ENCODE results near the gene POU5F1. TPM values are rescaled to one million over a fixed set of nuclear protein-coding genes. Genes with fewer than 3 reads are reported as not detected.
A peak's percentile ranks its signal among the peaks of the same experiment; 100 is the strongest.
"Not testable (repeated sequence)": the region's sequence is repeated elsewhere in the genome, so short reads cannot be mapped to it uniquely, and the experiment has no call there.

Gene POU5F1
- total RNA-seq, 2 donors from 2014 or later = not detected

GRCh38 chr6:31194061-31194834 is 23.8 kb upstream of the POU5F1 start:
- intact Hi-C loops (cut with DNase I) = loop anchor here (5.0 to 10.0 kb wide), 3 partner anchors 57 to 171 kb away; partner anchors contain the start of gene PSORS1C2 (in 1 of the 2)
- DNase-seq (ENCODE audit: low spot score) = no peak

DNA sequence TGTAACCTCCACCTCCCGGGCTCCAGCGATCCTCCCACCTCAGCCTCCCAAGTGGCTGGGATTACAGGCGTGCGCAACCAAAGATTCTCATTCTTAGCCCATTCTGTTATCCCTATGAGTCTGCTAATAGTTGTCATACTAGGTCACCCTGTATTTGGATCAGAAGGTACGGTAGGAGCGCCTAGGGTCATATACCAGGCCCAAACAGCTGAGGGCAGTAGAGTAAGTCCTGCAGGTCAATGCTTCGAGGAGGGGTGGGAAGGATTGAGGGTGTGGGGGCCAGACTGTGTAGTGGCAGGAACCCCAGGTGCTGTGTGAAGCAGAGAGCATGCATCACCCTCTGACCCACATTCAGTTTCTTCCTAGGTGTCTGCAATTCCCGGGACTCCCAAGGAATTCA is 22.7 kb upstream of the POU5F1 start:
- intact Hi-C loops (cut with DNase I) = loop anchor here (5.0 to 10.0 kb wide), 3 partner anchors 56 to 172 kb away; partner anchors contain the start of gene PSORS1C2 (in 1 of the 2)
- no peak for DNase-seq (ENCODE audit: low spot score)

DNA sequence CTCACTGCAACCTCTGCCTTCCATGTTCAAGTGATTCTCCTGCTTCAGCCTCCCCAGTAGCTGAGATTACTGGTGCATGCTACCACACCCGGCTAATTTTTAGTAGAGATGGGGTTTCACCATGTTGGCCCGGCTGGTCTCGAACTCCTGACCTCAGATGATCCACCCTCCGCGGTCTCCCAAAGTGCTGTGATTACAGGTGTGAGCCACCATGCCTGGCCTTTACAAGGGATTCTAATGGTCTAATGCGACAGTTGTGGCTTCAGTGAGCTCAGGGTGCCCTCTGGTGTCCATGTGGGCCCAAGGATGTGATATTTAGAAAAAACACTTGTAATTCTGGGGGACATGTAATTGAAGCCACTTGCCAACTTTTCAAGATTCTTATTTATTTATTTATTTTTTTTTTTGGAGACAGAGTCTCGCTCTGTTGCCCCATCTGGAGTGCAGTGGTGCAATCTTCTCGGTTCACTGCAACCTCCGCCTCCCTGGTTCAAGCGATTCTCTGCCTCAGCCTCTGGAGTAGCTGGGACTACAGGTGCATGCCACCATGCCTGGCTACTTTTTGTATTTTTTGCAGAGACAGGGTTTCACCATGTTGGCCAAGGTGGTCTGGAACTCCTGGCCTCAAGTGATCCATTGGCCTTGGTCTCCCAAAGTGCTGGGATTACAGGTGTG is 22.1 kb upstream of the POU5F1 start:
- DNase-seq (ENCODE audit: low spot score) = not testable (repeated sequence)

DNA sequence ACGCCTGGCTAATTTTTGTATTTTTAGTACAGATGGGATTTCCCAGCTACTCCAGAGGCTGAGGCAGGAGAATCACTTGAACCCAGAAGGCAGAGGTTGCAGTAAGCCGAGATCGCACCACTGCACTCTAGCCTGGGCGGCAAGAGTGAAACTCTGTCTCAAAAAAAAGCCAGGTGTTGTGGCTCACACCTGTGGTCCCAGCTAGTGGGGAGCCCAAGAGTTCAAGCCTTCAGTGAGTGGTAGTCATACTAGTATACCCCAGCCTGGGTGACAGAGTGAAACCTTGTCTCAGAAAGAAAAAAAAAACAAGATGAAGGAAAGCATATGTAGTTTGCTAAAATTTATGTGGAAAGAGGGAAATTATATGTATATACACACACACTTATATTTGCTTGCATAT is 20.0 kb upstream of the POU5F1 start:
- no peak for DNase-seq (ENCODE audit: low spot score)

More for the DNA sequence above, 22.1 kb upstream of the POU5F1 start:
- intact Hi-C loops (cut with DNase I) = loop anchor here (5.0 to 10.0 kb wide), 3 partner anchors 55 to 172 kb away; partner anchors contain the start of gene PSORS1C2 (in 1 of the 2)

DNA sequence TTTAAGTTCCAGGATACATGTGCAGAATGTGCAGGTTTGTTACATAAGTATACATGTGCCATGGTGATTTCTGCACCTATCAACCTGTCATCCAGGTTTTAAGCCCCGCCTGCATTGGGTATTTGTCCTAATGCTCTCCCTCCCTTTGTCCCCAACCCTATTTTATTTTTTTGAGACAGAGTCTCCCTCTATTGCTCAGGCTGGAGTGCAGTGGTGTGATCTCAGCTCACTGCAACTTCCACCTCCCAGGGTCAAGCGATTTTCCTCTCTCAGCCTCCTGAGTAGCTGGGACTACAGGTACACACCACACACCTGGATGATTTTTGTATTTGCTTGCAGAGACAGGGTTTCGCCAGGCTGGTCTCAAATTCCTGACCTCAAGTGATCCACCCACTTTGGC is 18.7 kb upstream of the POU5F1 start:
- intact Hi-C loops (cut with DNase I); DNase-seq (ENCODE audit: low spot score): not testable (repeated sequence)

More for the DNA sequence above, 20.0 kb upstream of the POU5F1 start:
- intact Hi-C loops (cut with DNase I) = loop anchor here (5.0 to 10.0 kb wide), 3 partner anchors 53 to 174 kb away; partner anchors contain the start of gene PSORS1C2 (in 1 of the 2)

- DNase-seq (ENCODE audit: low spot score) = no peak
- intact Hi-C loops (cut with DNase I) = no loop called here
Measured at GRCh38 chr6:31187780-31188194, 17.3 kb upstream of the POU5F1 start.

GRCh38 chr6:31186052-31186734 is 15.7 kb upstream of the POU5F1 start:
- intact Hi-C loops (cut with DNase I) = no loop called here
- peak; percentile 85 for DNase-seq (ENCODE audit: low spot score)

GRCh38 chr6:31185695-31186051 is 15.2 kb upstream of the POU5F1 start:
- intact Hi-C loops (cut with DNase I) = loop anchor here in 1 of 2 donors (1.0 kb wide), 1 partner anchor 23 kb away; no protein-coding TSS in a partner anchor
- DNase-seq (ENCODE audit: low spot score) = not testable (repeated sequence)

- intact Hi-C loops (cut with DNase I); DNase-seq (ENCODE audit: low spot score): not testable (repeated sequence)
Measured at GRCh38 chr6:31183859-31184258, 13.4 kb upstream of the POU5F1 start.

- DNase-seq (ENCODE audit: low spot score); intact Hi-C loops (cut with DNase I): not testable (repeated sequence)
Measured at GRCh38 chr6:31183287-31183686, 12.8 kb upstream of the POU5F1 start.

DNA sequence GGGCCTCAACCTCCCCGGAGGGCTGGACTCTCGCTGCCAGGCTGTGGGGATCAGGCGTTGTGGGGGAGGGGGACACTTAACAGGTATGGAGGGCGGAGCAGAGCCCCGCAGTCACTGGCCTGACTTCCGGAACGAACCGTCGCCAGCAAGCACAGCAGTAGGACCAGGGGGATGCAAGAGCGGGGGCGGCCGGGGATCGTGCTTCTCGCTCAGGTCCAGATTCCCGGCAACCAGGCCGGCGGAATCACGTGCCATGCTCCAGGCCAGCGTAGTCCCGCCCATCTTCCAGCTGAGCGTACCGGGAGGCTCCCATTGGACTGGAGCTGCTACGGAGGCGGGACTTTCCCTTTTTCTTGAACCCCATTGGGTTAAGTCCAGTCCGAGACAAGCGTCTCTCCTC is 10.0 kb upstream of the POU5F1 start:
- intact Hi-C loops (cut with DNase I) = no loop called here

DNA sequence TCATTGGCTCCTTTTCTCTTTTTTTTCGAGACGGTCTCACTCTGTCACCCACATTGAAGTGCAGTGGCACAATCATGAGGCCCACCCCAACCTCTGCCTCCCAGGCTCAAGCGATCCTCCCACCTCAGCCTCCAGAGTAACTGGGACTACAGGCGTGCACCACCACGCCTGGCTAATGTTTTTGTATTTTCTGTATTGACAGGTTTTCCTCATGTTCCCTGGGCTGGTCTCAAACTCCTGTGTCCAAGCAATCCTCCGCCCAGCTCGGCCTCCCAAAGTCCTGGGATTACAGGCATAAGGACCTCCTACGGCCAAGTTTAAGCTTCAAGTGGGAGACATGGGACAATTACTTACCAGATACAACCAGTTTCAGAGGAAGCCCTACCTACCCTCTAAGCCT is 9.4 kb upstream of the POU5F1 start:
- intact Hi-C loops (cut with DNase I) = no loop called here
- DNase-seq (ENCODE audit: low spot score) = peak; percentile 69

More for the DNA sequence above, 10.0 kb upstream of the POU5F1 start:
- DNase-seq (ENCODE audit: low spot score) = peak; percentile 94

GRCh38 chr6:31179042-31179386 is 8.5 kb upstream of the POU5F1 start:
- intact Hi-C loops (cut with DNase I) = no loop called here
- DNase-seq (ENCODE audit: low spot score) = peak; percentile 46

DNA sequence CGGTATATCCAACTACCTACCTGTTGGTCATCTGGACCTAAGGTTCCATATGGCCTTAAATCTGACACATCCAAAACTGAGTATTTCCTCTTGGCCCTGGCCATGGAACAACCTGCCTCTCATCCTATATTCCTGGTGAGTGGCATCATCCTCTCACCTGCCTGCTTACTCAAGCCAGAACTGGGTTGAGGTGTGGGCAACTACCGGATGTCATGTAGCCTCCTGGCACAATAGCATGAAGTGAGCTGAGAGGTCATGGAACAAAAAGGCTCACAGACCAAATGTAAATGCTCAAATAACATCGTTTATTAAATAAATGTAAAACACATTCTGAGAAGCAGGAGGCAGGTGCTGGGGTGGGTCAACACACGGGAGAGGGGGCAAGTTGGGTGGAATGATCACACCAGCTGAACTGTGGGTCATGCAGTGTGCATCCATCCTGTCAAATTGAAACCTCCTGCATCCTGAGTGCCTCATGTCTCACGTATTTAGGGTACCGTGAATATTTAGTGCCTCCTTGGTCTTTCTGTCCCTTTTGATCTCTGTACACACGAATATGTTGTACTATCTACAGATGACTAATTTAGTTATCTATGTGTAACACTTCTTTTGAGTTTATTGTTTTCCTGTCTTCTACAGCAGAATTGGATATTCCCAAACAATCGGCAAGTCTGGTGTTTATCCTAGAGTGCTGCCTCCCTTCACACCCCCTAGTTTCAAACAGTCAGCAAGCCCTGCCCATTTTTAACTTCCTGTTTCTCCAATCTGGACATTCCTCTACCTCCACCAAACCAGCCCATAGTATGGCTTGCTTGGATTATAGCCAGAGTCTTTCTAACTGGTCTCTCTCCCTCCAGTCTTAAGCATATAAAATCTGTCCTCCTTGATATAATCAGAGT is 7.9 kb upstream of the POU5F1 start:
- DNase-seq (ENCODE audit: low spot score) = no peak
- intact Hi-C loops (cut with DNase I) = no loop called here

GRCh38 chr6:31175971-31176370 is 5.5 kb upstream of the POU5F1 start:
- intact Hi-C loops (cut with DNase I) = no loop called here
- DNase-seq (ENCODE audit: low spot score) = no peak

GRCh38 chr6:31174378-31174777 is 3.9 kb upstream of the POU5F1 start:
- peak; percentile 44 for DNase-seq (ENCODE audit: low spot score)
- intact Hi-C loops (cut with DNase I) = no loop called here

- intact Hi-C loops (cut with DNase I) = no loop called here
- DNase-seq (ENCODE audit: low spot score) = peak; percentile 52
Measured at GRCh38 chr6:31173406-31173805, 2.9 kb upstream of the POU5F1 start.

DNA sequence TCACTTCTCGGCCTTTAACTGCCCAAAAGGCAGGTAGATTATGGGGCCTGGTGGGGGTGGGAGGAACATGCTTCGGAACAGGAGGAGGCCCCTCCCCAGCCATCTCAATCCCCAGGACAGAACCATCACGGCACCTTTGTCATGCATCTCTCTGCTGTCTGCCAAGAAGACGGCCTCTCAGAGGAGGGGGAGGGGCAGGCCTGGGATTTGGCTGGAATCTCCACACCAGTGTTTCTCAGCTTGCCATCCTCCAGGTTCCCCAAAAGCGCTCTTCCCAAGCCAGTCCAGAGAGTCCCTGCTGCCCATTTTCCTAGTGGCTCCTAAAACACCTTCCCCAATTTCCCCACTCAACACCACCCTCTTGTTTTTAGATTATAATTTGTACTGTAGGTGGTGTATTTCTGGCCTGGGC is 2.5 kb upstream of the POU5F1 start:
- peak; percentile 48 for DNase-seq (ENCODE audit: low spot score)
- intact Hi-C loops (cut with DNase I) = no loop called here

Data from posterior vena cava (tissue), 2 donors.